Hepatocyte (in vitro differentiated cells): ENCODE data around the gene HMGXB3.

Experiments
- CTCF ChIP-seq: fragments of 200-600 bp; sonication (generic); IDR thresholded peaks from 2 replicates; pipeline ENCODE4 v1.5.1; 2016; ENCODE audit warnings: antibody characterized with exemption, mild to moderate bottlenecking; ENCODE audit not compliant: poor library complexity
- EZH2 ChIP-seq: fragments of 200-600 bp; sonication (generic); IDR thresholded peaks from 2 replicates; pipeline ENCODE4 v1.6.1; 2016; ENCODE audit warnings: antibody characterized with exemption, mild to moderate bottlenecking, borderline replicate concordance
- EZH2phosphoT487 ChIP-seq: fragments of 200-600 bp; sonication (generic); IDR thresholded peaks from one replicate; pipeline ENCODE4 v1.6.1; 2018; ENCODE audit warnings: antibody characterized with exemption, mild to moderate bottlenecking, low read depth, moderate library complexity; ENCODE audit not compliant: unreplicated experiment, severe bottlenecking

GRCh38 chr5:149960272-149961185 is 40.0 kb upstream of the HMGXB3 start, which contains the start of gene SLC26A2:
- TF ChIP-seq CTCF (no peak), EZH2 (no peak), EZH2phosphoT487 (no peak)
